Activated T-helper 2 cell treated with anti-CD3 and anti-CD28 coated beads, Interferon-gamma antibody, Interleukin-2, Interleukin-4, amounts not matched to agents 10 μg/mL and 5 μg/mL and 100 μg/mL, durations not matched to agents 14 hours and 24 hours and 36 hours (primary cell): ENCODE measurements around the gene IFIT2. TPM values are rescaled to one million over a fixed set of nuclear protein-coding genes. Genes with fewer than 3 reads are reported as not detected.
"Not testable (repeated sequence)": the region's sequence is repeated elsewhere in the genome, so short reads cannot be mapped to it uniquely, and the experiment has no call there.

Experiments
- DNase-seq: peaks from one replicate; pipeline ENCODE4 v3.0.0; 2021; ENCODE audit warnings: low spot score
- H3K27ac Mint-ChIP-seq: one replicate; pipeline ENCODE4 v1.8.0; 2021; ENCODE audit warnings: mixed read lengths
- H3K27me3 Mint-ChIP-seq: one replicate; pipeline ENCODE4 v1.8.0; 2021; ENCODE audit warnings: low read depth, mixed read lengths
- H3K36me3 Mint-ChIP-seq: one replicate; pipeline ENCODE4 v1.8.0; 2021; ENCODE audit warnings: low read depth, mixed read lengths
- H3K4me1 Mint-ChIP-seq: one replicate; pipeline ENCODE4 v1.8.0; 2021; ENCODE audit warnings: low read depth, mixed read lengths
- H3K4me3 Mint-ChIP-seq: one replicate; pipeline ENCODE4 v1.8.0; 2021; ENCODE audit warnings: low read depth, mild to moderate bottlenecking, moderate library complexity, mixed read lengths
- H3K9me3 Mint-ChIP-seq: one replicate; pipeline ENCODE4 v1.8.0; 2021; ENCODE audit warnings: mixed read lengths
- intact Hi-C: fragments of 100-400 bp; cut with micrococcal nuclease; formaldehyde crosslinking; loops from one replicate; pipeline ENCODE4 v1.15.1; 2023
- total RNA-seq: library from RNA; stranded (reverse); gene quantifications from 2 replicates; pipeline ENCODE4 v1.2.3, GENCODE V29; 2022

IFIT2 gene
- total RNA-seq, 1 donor from 2014 or later, result 0.82 TPM

DNA sequence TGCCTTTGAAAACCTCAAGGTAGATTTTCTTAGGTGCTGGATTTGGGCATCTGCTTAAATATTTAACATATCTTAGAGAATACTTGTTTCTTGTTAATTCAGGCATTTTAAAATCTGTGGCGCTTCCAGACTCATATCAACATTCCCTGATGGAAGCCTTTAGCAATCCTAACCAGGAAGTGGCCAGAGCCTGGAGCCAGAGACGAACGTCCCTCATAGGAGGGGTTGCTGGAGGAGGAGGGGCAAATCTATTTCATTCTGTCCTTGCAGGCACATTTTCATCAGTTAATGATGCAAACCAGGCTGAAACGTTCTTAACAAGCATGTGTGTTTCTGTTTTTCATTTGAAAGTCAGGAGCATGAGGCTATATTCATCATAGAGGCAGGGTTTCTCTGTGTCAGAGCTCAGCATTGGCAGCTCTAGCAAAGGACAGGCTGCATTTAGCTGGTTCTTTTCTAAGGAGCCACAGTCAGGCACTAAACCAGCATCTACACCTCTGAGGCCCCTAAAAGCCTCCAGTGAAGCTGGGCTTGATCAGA is 17.8 kb upstream of the IFIT2 start:
- H3K36me3 Mint-ChIP-seq, result no peaks in the 10 kb centered on the region
- intact Hi-C loops, result no loop called here

DNA sequence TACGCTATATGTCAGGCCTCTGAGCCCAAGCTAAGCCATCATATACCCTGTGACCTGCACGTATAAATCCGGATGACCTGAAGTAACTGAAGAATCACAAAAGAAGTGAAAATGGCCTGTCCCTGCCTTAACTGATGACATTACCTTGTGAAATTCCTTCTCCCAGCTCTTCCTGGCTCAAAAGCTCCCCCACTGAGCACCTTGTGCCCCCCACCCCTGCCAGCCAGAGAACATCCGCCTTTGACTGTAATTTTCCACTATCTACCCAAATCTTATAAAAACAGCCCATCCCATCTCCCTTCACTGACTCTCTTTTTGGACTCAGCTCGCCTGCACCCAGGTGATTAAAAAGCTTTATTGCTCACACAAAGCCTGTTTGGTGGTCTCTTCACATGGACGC is 17.1 kb upstream of the IFIT2 start:
- H3K4me1 Mint-ChIP-seq, H3K27ac Mint-ChIP-seq, intact Hi-C loops, H3K36me3 Mint-ChIP-seq, H3K4me3 Mint-ChIP-seq, DNase-seq, H3K9me3 Mint-ChIP-seq: not testable (repeated sequence)
- H3K27me3 Mint-ChIP-seq, result peaks cover 27% of the 10 kb centered on the region

More for the DNA sequence above, 17.8 kb upstream of the IFIT2 start:
- Mint-ChIP-seq H3K27ac (no peak overlapping the region), H3K9me3 (no peaks in the 10 kb centered on the region), H3K27me3 (peaks cover 30% of the 10 kb centered on the region), H3K4me3 (no peak overlapping the region), H3K4me1 (no peaks in the 10 kb centered on the region)
- DNase-seq, result no peak

DNA sequence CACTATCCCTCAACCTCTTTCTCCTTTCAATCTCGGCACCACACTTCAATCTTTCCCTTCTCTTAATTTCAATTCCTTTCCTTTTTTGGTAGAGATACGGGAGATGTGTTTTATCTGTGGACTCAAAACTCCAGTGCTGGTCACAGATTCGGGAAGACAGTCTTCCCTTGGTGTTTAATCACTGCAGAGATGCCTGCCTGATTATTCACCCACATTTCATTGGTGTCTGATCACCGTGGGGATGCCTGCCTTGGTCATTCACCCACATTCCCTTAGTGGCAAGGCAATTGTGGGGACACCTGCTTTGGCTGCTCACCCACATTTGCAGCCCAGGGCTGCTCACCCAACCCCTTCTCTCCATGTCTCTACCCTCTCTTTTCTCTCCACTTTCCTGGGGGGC is 16.5 kb upstream of the IFIT2 start:
- DNase-seq, H3K9me3 Mint-ChIP-seq, H3K36me3 Mint-ChIP-seq, H3K4me3 Mint-ChIP-seq, intact Hi-C loops, H3K27ac Mint-ChIP-seq, H3K4me1 Mint-ChIP-seq: not testable (repeated sequence)
- peaks cover 27% of the 10 kb centered on the region for H3K27me3 Mint-ChIP-seq

DNA sequence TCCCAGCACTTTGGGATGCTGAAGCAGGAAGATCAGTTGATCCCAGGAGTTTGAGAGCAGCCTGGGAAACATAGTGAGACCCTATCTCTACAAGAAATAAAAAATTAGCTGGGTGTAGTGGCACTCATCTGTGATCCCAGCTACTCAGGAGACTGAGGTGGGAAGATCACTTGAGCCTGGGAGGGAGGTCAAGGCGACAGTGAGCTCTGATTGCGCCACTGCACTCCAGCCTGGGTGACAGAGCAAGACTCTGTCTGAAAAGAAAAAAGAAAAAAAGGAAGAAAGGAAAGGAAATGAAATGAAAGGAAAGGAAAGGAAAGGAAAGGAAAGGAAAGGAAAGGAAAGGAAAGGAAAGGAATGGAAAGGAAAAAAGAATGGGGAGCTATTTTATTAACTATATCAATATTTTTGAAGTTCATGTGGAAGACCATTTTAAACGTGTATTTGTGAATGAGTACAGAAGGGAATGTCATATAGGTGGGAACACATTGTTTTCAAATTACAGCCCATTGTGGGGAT is 7.1 kb upstream of the IFIT2 start:
- peaks cover 14% of the 10 kb centered on the region for H3K4me1 Mint-ChIP-seq
- H3K4me3 Mint-ChIP-seq, result no peak overlapping the region
- no peak for DNase-seq
- H3K36me3 Mint-ChIP-seq, result peaks cover 4% of the 10 kb centered on the region
- no peak overlapping the region for H3K27ac Mint-ChIP-seq
- intact Hi-C loops, result no loop called here
- H3K9me3 Mint-ChIP-seq, result peaks cover 15% of the 10 kb centered on the region
- H3K27me3 Mint-ChIP-seq, result peaks cover 17% of the 10 kb centered on the region

DNA sequence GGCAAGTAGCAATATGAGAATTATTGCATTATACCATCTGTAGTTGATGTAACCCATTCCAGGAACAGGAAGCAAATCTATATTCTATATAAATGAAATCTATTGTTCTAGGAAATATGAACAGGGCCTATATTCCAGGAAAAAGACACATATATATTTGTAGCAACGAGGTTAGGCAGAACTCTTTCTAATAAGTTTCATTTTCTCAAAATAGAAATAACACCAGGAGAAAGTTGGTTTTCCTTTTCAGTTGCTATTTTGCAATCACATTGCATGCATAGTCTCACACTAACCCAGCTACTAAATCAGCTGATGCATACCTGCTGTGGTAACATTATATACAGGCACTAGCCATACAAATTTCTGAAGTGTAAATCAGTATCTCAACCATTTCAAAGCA is 6.2 kb upstream of the IFIT2 start:
- H3K4me3 Mint-ChIP-seq, result no peak overlapping the region
- H3K27ac Mint-ChIP-seq, result no peak overlapping the region
- H3K27me3 Mint-ChIP-seq, result peaks cover 17% of the 10 kb centered on the region

DNA sequence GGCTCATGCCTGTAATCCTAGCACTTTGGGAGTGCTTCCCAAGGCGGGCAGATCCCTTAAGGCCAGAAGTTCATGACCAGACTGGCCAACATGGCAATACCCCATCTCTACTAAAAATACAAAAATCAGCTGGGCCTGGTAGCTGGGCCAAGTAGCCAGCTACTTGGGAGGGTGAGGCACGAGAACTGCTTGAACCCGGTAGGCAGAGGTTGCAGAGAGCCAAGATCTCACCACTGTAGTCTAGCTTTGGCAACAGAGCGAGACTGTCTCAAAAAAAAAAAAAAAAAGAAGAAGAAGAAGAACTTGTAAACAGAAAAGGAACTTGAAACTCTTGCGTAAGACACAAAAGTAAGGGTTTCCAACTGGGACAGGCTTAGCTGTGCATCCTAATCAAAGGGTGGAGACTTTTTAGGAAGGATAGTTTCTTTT is 5.6 kb upstream of the IFIT2 start:
- Mint-ChIP-seq H3K4me1 (peaks cover 19% of the 10 kb centered on the region), H3K4me3 (no peak overlapping the region), H3K27me3 (peaks cover 17% of the 10 kb centered on the region), H3K36me3 (peaks cover 4% of the 10 kb centered on the region), H3K9me3 (peaks cover 19% of the 10 kb centered on the region), H3K27ac (no peak overlapping the region)
- intact Hi-C loops, result no loop called here
- no peak for DNase-seq

More for the DNA sequence above, 6.2 kb upstream of the IFIT2 start:
- H3K36me3 Mint-ChIP-seq, result peaks cover 4% of the 10 kb centered on the region
- H3K4me1 Mint-ChIP-seq, result peaks cover 15% of the 10 kb centered on the region
- intact Hi-C loops, result no loop called here
- H3K9me3 Mint-ChIP-seq, result peaks cover 19% of the 10 kb centered on the region
- no peak for DNase-seq

DNA sequence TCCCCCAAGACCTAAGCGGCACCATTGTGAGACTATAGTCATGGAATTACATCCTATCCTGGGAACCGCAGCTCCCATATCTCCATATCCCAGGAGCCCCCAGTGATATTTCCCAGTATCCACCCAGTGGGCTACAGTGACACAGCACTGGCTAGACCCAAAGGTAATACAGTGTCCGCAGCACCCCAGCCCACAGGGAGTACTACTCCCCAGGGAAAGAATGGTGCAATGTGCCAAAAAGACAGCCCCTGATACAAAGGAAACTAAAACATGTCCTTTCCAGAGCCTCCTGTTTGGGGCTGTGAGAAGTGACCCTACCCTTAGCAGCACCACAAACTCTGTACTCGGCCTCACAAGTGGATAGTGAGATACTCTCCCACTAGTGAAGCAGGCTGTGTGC is 4.5 kb upstream of the IFIT2 start:
- no peak overlapping the region for H3K4me3 Mint-ChIP-seq
- H3K27ac Mint-ChIP-seq, result no peak overlapping the region
- peaks cover 30% of the 10 kb centered on the region for H3K4me1 Mint-ChIP-seq
- peaks cover 12% of the 10 kb centered on the region for H3K27me3 Mint-ChIP-seq
- peaks cover 4% of the 10 kb centered on the region for H3K36me3 Mint-ChIP-seq
- DNase-seq, result no peak
- intact Hi-C loops, result no loop called here
- peaks cover 19% of the 10 kb centered on the region for H3K9me3 Mint-ChIP-seq

DNA sequence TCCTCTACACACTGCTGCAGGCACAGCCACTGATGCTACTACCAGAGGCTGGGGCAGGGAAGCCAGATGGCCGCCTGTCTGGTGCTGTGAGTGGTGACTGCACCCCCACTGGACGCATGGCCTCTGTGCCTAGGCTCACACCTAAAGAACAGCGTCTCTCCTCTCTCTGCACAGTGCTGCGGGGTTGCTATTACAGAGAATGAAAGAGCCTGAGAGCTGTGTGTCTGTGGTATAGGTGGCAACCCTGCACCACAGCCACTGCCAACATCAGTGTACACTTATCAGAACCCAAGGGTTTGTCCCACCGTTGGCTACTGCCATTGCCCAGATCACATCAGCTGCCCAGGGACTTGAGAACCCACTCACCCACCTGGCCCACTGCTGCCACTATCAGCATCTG is 4.1 kb upstream of the IFIT2 start:
- intact Hi-C loops, result no loop called here
- no peak overlapping the region for H3K4me3 Mint-ChIP-seq
- H3K27ac Mint-ChIP-seq, result no peak overlapping the region
- no peak for DNase-seq
- H3K27me3 Mint-ChIP-seq, result peaks cover 12% of the 10 kb centered on the region
- H3K36me3 Mint-ChIP-seq, result peaks cover 4% of the 10 kb centered on the region
- peaks cover 19% of the 10 kb centered on the region for H3K9me3 Mint-ChIP-seq
- H3K4me1 Mint-ChIP-seq, result peaks cover 34% of the 10 kb centered on the region

DNA sequence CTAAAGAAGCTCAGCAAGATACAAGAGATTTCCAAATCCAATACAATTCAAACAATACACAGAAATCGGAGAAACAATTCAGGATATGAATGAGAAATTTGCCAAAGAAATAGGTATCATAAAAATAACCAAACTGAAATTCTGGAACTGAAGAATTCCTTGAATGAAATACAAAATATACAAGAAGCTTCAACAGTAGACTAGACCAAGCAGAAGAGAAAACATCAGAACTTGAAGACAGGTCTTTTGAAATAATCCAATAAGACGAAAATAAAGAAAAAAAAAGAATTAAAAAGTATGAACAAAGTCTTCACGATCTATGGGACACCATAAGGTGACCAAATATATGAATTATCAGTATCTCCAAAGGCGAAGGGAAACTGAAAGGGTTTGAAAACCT is 2.8 kb upstream of the IFIT2 start:
- peaks cover 4% of the 10 kb centered on the region for H3K36me3 Mint-ChIP-seq
- intact Hi-C loops, result no loop called here
- no peak for DNase-seq
- H3K4me1 Mint-ChIP-seq, result peaks cover 38% of the 10 kb centered on the region
- peaks cover 19% of the 10 kb centered on the region for H3K9me3 Mint-ChIP-seq
- H3K27me3 Mint-ChIP-seq, result peaks cover 15% of the 10 kb centered on the region
- H3K27ac Mint-ChIP-seq, result no peak overlapping the region
- H3K4me3 Mint-ChIP-seq, result no peak overlapping the region

DNA sequence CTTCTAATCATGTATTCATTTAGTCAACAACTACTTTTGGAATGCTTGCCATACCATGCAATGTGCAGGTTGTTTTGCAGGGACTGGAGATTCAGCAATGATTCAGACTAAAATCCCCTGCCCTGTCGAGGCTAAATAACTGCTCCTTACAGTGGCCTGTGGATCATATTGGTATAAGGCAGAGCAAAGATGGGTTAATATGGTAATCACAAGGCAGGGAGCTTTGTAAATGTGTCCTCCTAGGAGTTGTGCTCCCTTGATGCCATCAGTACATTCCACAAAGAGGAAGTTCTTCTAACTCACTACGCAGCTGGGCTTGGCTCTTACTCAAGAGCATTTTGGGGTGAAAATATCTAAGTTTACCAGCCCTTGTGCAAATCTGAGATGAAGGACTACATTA is 614 bp upstream of the IFIT2 start:
- peaks cover 27% of the 10 kb centered on the region for H3K4me1 Mint-ChIP-seq
- H3K27ac Mint-ChIP-seq, result no peak overlapping the region
- H3K9me3 Mint-ChIP-seq, result peaks cover 19% of the 10 kb centered on the region
- H3K36me3 Mint-ChIP-seq, result peaks cover 11% of the 10 kb centered on the region
- H3K4me3 Mint-ChIP-seq, result peak overlapping the region; percentile 74
- DNase-seq, result no peak
- intact Hi-C loops, result loop anchor here (5.0 kb wide), 1 partner anchor 91 kb away; the partner anchor contains the start of gene IFIT1
- peaks cover 20% of the 10 kb centered on the region for H3K27me3 Mint-ChIP-seq

DNA sequence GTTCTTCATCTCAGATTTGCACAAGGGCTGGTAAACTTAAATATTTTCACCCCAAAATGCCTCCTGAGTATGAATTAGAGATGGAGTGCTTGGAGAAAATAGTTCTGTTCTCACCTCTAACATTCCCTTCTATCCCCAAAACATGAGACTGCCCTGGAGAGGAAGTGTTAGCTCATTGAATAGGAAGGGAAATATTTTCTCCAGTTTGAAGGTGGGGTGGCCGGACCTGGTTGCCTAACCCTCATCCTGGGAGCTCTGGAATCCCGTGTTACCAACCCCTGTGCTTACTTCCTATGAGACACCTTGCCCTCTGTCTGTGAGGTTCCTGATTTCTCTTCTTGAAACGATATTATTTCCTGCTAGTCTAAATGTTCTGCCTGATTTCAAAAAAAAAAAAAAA is 779 bp downstream of the IFIT2 start:
- peak overlapping the region; percentile 74 for H3K4me3 Mint-ChIP-seq
- peaks cover 19% of the 10 kb centered on the region for H3K9me3 Mint-ChIP-seq
- intact Hi-C loops, result loop anchor here (5.0 kb wide), 1 partner anchor 90 kb away; the partner anchor contains the start of gene IFIT1
- H3K36me3 Mint-ChIP-seq, result peaks cover 20% of the 10 kb centered on the region
- no peak for DNase-seq
- peaks cover 24% of the 10 kb centered on the region for H3K4me1 Mint-ChIP-seq
- no peak overlapping the region for H3K27ac Mint-ChIP-seq
- H3K27me3 Mint-ChIP-seq, result peaks cover 16% of the 10 kb centered on the region

DNA sequence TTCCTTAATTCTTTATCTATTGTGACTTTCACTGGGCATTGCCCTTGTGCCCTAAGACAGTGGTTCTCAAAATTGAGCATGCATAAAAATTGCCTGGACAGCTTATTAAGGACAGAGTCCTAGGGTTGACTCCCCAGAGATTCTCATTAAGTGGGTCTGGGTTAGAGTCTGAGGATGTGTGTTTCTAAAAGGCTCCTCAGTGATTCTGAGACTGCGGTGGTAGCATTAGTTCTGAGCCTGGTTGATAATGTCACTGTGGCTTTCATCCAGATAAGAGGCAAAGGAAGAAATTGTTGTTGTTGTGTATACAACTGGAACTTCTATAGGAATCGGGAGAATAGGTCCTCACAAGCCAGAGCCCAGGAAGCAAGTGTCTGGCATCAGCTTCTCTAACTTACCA is 1.3 kb downstream of the IFIT2 start:
- peak overlapping the region; percentile 23 for H3K4me3 Mint-ChIP-seq
- peaks cover 18% of the 10 kb centered on the region for H3K9me3 Mint-ChIP-seq
- peaks cover 20% of the 10 kb centered on the region for H3K36me3 Mint-ChIP-seq
- H3K27ac Mint-ChIP-seq, result no peak overlapping the region
- intact Hi-C loops, result loop anchor here (5.0 kb wide), 1 partner anchor 89 kb away; the partner anchor contains the start of gene IFIT1
- DNase-seq, result no peak
- H3K4me1 Mint-ChIP-seq, result peaks cover 24% of the 10 kb centered on the region
- H3K27me3 Mint-ChIP-seq, result peaks cover 15% of the 10 kb centered on the region

DNA sequence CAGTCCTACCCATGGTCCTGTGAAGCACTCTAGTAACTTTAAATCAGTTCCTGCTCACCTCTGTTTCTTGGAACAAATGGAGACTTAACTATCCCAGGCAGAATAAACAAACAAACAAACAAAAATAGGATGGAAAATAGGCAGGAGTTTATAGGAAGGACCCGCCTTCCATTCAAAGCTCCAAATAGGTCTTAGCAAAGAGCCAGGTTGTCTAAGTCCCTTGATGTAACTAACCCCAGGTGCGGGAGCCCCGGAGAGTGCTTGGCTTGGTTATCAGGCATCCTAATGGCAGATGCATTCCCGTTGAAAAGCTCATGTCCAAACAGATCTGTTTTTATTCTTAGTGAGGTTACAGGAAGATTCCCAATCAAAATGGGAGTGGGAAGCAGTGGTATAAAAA is 2.2 kb downstream of the IFIT2 start:
- H3K27me3 Mint-ChIP-seq, result peaks cover 13% of the 10 kb centered on the region
- no peak overlapping the region for H3K27ac Mint-ChIP-seq
- peaks cover 24% of the 10 kb centered on the region for H3K4me1 Mint-ChIP-seq
- no peak overlapping the region for H3K4me3 Mint-ChIP-seq
- H3K36me3 Mint-ChIP-seq, result peaks cover 20% of the 10 kb centered on the region
- H3K9me3 Mint-ChIP-seq, result peaks cover 11% of the 10 kb centered on the region
- no peak for DNase-seq
- intact Hi-C loops, result loop anchor here (5.0 kb wide), 1 partner anchor 88 kb away; the partner anchor contains the start of gene IFIT1
